H9 (cell line): ENCODE results near the gene MRPL53. TPM values are rescaled to one million over a fixed set of nuclear protein-coding genes. Genes with fewer than 3 reads are reported as not detected.

Source experiments
- DNase-seq: peaks from one replicate; pipeline ENCODE4 v3.0.0-alpha.2; 2017
- H2AFZ ChIP-seq: one replicate; pipeline ENCODE4 v1.6.1; 2013; ENCODE audit warnings: mild to moderate bottlenecking, low read length, control low read depth, moderate library complexity
- H2AK5ac ChIP-seq: 2 replicates; pipeline ENCODE4 v1.6.1; 2013; ENCODE audit warnings: low read length, control low read depth, mixed read lengths; ENCODE audit not compliant: insufficient read length
- H2BK120ac ChIP-seq: one replicate; pipeline ENCODE4 v1.6.1; 2013; ENCODE audit warnings: low read depth, mild to moderate bottlenecking, low read length, control low read depth, inconsistent platforms; ENCODE audit not compliant: poor library complexity, severe bottlenecking
- H2BK12ac ChIP-seq: 2 replicates; pipeline ENCODE4 v1.6.1; 2013; ENCODE audit warnings: low read length, control low read depth, mixed read lengths, low read depth; ENCODE audit not compliant: insufficient read length
- H2BK15ac ChIP-seq: 2 replicates; pipeline ENCODE4 v1.6.1; 2013; ENCODE audit warnings: low read depth, low read length, control low read depth
- H2BK20ac ChIP-seq: one replicate; pipeline ENCODE4 v1.6.1; 2013; ENCODE audit warnings: low read depth, mild to moderate bottlenecking, low read length, control low read depth, inconsistent platforms; ENCODE audit not compliant: poor library complexity, severe bottlenecking
- H2BK5ac ChIP-seq: 2 replicates; pipeline ENCODE4 v1.6.1; 2013; ENCODE audit warnings: low read length, control low read depth, mixed read lengths; ENCODE audit not compliant: insufficient read length
- H3K14ac ChIP-seq: 2 replicates; pipeline ENCODE4 v1.6.1; 2013; ENCODE audit warnings: low read length, control low read depth; ENCODE audit not compliant: insufficient read depth
- H3K18ac ChIP-seq: 2 replicates; pipeline ENCODE4 v1.6.1; 2013; ENCODE audit warnings: low read depth, mild to moderate bottlenecking, mixed read lengths, low read length, control low read depth; ENCODE audit not compliant: insufficient read length
- H3K23ac ChIP-seq: 2 replicates; pipeline ENCODE4 v1.6.1; 2013; ENCODE audit warnings: low read length, control low read depth, mixed read lengths, low read depth; ENCODE audit not compliant: insufficient read length
- H3K23me2 ChIP-seq: 2 replicates; pipeline ENCODE4 v1.6.1; 2013; ENCODE audit warnings: low read depth, mild to moderate bottlenecking, mixed read lengths, low read length, control low read depth; ENCODE audit not compliant: insufficient read length, poor library complexity, severe bottlenecking
- H3K27ac ChIP-seq: 2 replicates; pipeline ENCODE4 v1.5.1; 2013; ENCODE audit warnings: low read length, control low read depth, mixed read lengths, low read depth; ENCODE audit not compliant: insufficient read length
- H3K27me3 ChIP-seq: 2 replicates; pipeline ENCODE4 v1.6.1; 2013; ENCODE audit warnings: low read length, control low read depth, inconsistent platforms; ENCODE audit not compliant: insufficient read depth
- H3K4ac ChIP-seq: 2 replicates; pipeline ENCODE4 v1.6.1; 2013; ENCODE audit warnings: low read depth, mild to moderate bottlenecking, control low read depth, inconsistent platforms, low read length, moderate library complexity
- H3K4me1 ChIP-seq: 2 replicates; pipeline ENCODE4 v1.6.1; 2013; ENCODE audit warnings: low read length, control low read depth, inconsistent platforms; ENCODE audit not compliant: insufficient read depth
- H3K4me2 ChIP-seq: 2 replicates; pipeline ENCODE4 v1.6.1; 2013; ENCODE audit warnings: low read length, control low read depth, mixed read lengths; ENCODE audit not compliant: insufficient read length, insufficient read depth
- H3K56ac ChIP-seq: 2 replicates; pipeline ENCODE4 v1.6.1; 2013; ENCODE audit warnings: low read depth, mild to moderate bottlenecking, mixed read lengths, low read length, control low read depth; ENCODE audit not compliant: insufficient read length
- H3K79me1 ChIP-seq: 2 replicates; pipeline ENCODE4 v1.6.1; 2013; ENCODE audit warnings: low read depth, mild to moderate bottlenecking, moderate library complexity, low read length, control low read depth, inconsistent platforms; ENCODE audit not compliant: insufficient read depth, poor library complexity, severe bottlenecking
- H3K79me2 ChIP-seq: 2 replicates; pipeline ENCODE4 v1.6.1; 2013; ENCODE audit warnings: low read length, control low read depth, inconsistent platforms; ENCODE audit not compliant: insufficient read depth
- H3K9ac ChIP-seq: 2 replicates; pipeline ENCODE4 v1.6.1; 2013; ENCODE audit warnings: low read length, control low read depth, mixed read lengths; ENCODE audit not compliant: insufficient read length; ENCODE audit errors: extremely low read depth
- H3K9me3 ChIP-seq: one replicate; pipeline ENCODE4 v1.6.1; 2013; ENCODE audit warnings: low read depth, low read length, inconsistent platforms; ENCODE audit not compliant: control insufficient read depth
- H3T11ph ChIP-seq: one replicate; pipeline ENCODE4 v1.6.1; 2013; ENCODE audit warnings: mild to moderate bottlenecking, low read length, control low read depth, inconsistent platforms
- H4K20me1 ChIP-seq: one replicate; pipeline ENCODE4 v1.6.1; 2013; ENCODE audit not compliant: control insufficient read depth, insufficient read length, insufficient read depth
- H4K5ac ChIP-seq: 2 replicates; pipeline ENCODE4 v1.6.1; 2013; ENCODE audit warnings: low read depth, mild to moderate bottlenecking, mixed read lengths, low read length, control low read depth; ENCODE audit not compliant: insufficient read length
- H4K8ac ChIP-seq: replicated peaks from 2 replicates; pipeline ENCODE4 v1.6.1; 2013; ENCODE audit warnings: low read length, control low read depth, mixed read lengths, low read depth; ENCODE audit not compliant: insufficient read length
- H4K91ac ChIP-seq: 2 replicates; pipeline ENCODE4 v1.6.1; 2013; ENCODE audit warnings: low read depth, mild to moderate bottlenecking, moderate library complexity, mixed read lengths, low read length, control low read depth; ENCODE audit not compliant: insufficient read length
- H3K27ac Mint-ChIP-seq, 3 experiments: 2 replicates in 2 of 3; 3 replicates in 1 of 3; pipeline ENCODE4 v1.8.0; 2020 to 2021; ENCODE audit warnings: mixed read lengths in 3 of 3, mild to moderate bottlenecking in 1 of 3, moderate library complexity in 1 of 3
- H3K27me3 Mint-ChIP-seq: 2 replicates; pipeline ENCODE4 v1.8.0; 2021; ENCODE audit warnings: low read depth, mild to moderate bottlenecking, moderate library complexity, mixed read lengths
- H3K36me3 Mint-ChIP-seq, 3 experiments: 2 replicates in 2 of 3; 3 replicates in 1 of 3; pipeline ENCODE4 v1.8.0; 2020 to 2021; ENCODE audit warnings: low read depth in 3 of 3, mixed read lengths in 3 of 3; ENCODE audit not compliant: insufficient read depth in 1 of 3
- H3K4me1 Mint-ChIP-seq, 2 experiments: 2 replicates each; pipeline ENCODE4 v1.8.0; 2020; ENCODE audit warnings: mixed read lengths in 2 of 2
- H3K4me3 Mint-ChIP-seq, 2 experiments: 2 replicates in 1 of 2; 3 replicates in 1 of 2; pipeline ENCODE4 v1.8.0; 2020 to 2021; ENCODE audit warnings: mild to moderate bottlenecking in 2 of 2, mixed read lengths in 2 of 2, moderate library complexity in 1 of 2
- H3K9me3 Mint-ChIP-seq, 2 experiments: 2 replicates in 1 of 2; 3 replicates in 1 of 2; pipeline ENCODE4 v1.8.0; 2020; ENCODE audit warnings: mild to moderate bottlenecking in 2 of 2, mixed read lengths in 2 of 2, moderate library complexity in 1 of 2
- WGBS: extraction: QIAGEN DNeasy Blood & Tissue Kit; methylation state at CpG from one replicate; pipeline ENCODE4 v1.1.7; 2013; ENCODE audit warnings: missing lambda C conversion rate, low lambda C conversion rate, mixed read lengths; ENCODE audit not compliant: insufficient read length; ENCODE audit errors: extremely low coverage; 5-methylcytosine and 5-hydroxymethylcytosine counted together
- total RNA-seq: library from RNA; stranded (reverse); gene quantifications from 2 replicates; pipeline ENCODE4 v1.2.1, GENCODE V29; 2021
- TF ChIP-seq, protein P1 (sequence below): fragments of 200-600 bp; sonication (generic); conservative IDR thresholded peaks from 3 replicates; pipeline ENCODE4 v1.8.0; 2021; ENCODE audit warnings: antibody characterized with exemption, mild to moderate bottlenecking

MRPL53 gene
- total RNA-seq, 1 experiment from 2014 or later = 59.5 TPM

- Histone ChIP-seq H4K91ac (no peak overlapping the region), H3K79me1 (no peaks in the 10 kb centered on the region), H4K20me1 (no peaks in the 10 kb centered on the region), H2BK15ac (no peak overlapping the region), H3K27ac (no peak overlapping the region), H4K5ac (no peak overlapping the region), H3K14ac (no peak overlapping the region), H3T11ph (no peak overlapping the region), H3K4me1 (peaks cover 4% of the 10 kb centered on the region; the same call in 1 of the 2 replicates), H4K8ac (no peak overlapping the region), H3K18ac (no peak overlapping the region), H3K4me2 (no peak overlapping the region), H2BK12ac (no peak overlapping the region), H2BK120ac (no peak overlapping the region), H2BK5ac (no peak overlapping the region), H3K79me2 (no peaks in the 10 kb centered on the region), H3K9ac (no peak overlapping the region), H3K9me3 (no peaks in the 10 kb centered on the region), H3K23ac (no peak overlapping the region), H2BK20ac (no peak overlapping the region), H2AFZ (no peak overlapping the region), H3K27me3 (peaks cover 56% of the 10 kb centered on the region), H2AK5ac (no peak overlapping the region), H3K4ac (no peak overlapping the region), H3K23me2 (peaks cover 25% of the 10 kb centered on the region), H3K56ac (no peak overlapping the region)
- no CpG with 5 or more reads among the region's 3 CpGs for WGBS
- Mint-ChIP-seq H3K27me3 (peaks cover 79% of the 10 kb centered on the region), H3K4me1 (peaks cover 56 to 63% of the 10 kb centered on the region in 2 experiments), H3K36me3 (peaks cover 24 to 33% (median 24%) of the 10 kb centered on the region in 3 experiments), H3K4me3 (peak overlapping the region in 1 of 2 experiments; percentile 85; a peak in 3 of 5 replicates), H3K27ac (no peak overlapping the region), H3K9me3 (peaks cover 3 to 5% of the 10 kb centered on the region in 2 experiments; a peak in 3 of 5 replicates)
- DNase-seq = no peak
- TF ChIP-seq, protein P1, sequence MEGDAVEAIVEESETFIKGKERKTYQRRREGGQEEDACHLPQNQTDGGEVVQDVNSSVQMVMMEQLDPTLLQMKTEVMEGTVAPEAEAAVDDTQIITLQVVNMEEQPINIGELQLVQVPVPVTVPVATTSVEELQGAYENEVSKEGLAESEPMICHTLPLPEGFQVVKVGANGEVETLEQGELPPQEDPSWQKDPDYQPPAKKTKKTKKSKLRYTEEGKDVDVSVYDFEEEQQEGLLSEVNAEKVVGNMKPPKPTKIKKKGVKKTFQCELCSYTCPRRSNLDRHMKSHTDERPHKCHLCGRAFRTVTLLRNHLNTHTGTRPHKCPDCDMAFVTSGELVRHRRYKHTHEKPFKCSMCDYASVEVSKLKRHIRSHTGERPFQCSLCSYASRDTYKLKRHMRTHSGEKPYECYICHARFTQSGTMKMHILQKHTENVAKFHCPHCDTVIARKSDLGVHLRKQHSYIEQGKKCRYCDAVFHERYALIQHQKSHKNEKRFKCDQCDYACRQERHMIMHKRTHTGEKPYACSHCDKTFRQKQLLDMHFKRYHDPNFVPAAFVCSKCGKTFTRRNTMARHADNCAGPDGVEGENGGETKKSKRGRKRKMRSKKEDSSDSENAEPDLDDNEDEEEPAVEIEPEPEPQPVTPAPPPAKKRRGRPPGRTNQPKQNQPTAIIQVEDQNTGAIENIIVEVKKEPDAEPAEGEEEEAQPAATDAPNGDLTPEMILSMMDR = no peak
Measured at GRCh38 chr2:74504591-74504990, 32.1 kb upstream of the MRPL53 start.
